Mesangial cell (primary cell): ENCODE measurements around the gene CLIP3. TPM values are rescaled to one million over a fixed set of nuclear protein-coding genes. Genes with fewer than 3 reads are reported as not detected.

ENCODE experiments used
- total RNA-seq: library from RNA; depleted of rRNA; stranded (reverse); fragments of >200 nt; gene quantifications from 2 replicates; pipeline ENCODE4 v1.2.3, GENCODE V29; 2015

Gene CLIP3
- total RNA-seq: 2.6 and 31.9 TPM in 2 replicates

GRCh38 chr19:36032251-36033104 lies at the start of gene CLIP3:
Gene CLIP3, minus strand, starts transcription at chr19:36032873. Its CDS starts 516 bp downstream, at chr19:36032357.

GRCh38 chr19:36054733-36055686 lies 22.3 kb upstream of the CLIP3 start, which contains the start of gene WDR62:
Gene WDR62, plus strand, starts transcription at chr19:36054897. Its CDS starts 75 bp downstream, at chr19:36054972.

GRCh38 chr19:36054119-36054732 lies 21.6 kb upstream of the CLIP3 start, which contains the start of gene THAP8:
Gene THAP8, minus strand, starts transcription at chr19:36054285. Its CDS starts 68 bp downstream, at chr19:36054217.

GRCh38 chr19:36014012-36014924 lies 18.4 kb downstream of the CLIP3 start, which contains the start of gene ALKBH6:
Gene ALKBH6, minus strand, starts transcription at chr19:36014213. Its CDS starts 816 bp downstream, at chr19:36013397.

GRCh38 chr19:36008336-36008978 lies 24.2 kb downstream of the CLIP3 start, which contains the start of gene SYNE4:
Gene SYNE4, minus strand, starts transcription at chr19:36008813. Its CDS starts 132 bp downstream, at chr19:36008681.

GRCh38 chr19:35995048-35995993 lies 37.4 kb downstream of the CLIP3 start, which contains the start of gene SDHAF1:
Gene SDHAF1, plus strand, starts transcription at chr19:35995188. Its CDS starts 87 bp downstream, at chr19:35995275.

Other genes with a start within 250 kb of the CLIP3 start
- gene PRODH2, start 220.0 kb downstream of the CLIP3 start, total RNA-seq: not detected in 2 replicates
- 0.13 TPM in 1 of 2 replicates, not detected in the other for gene NPHS1, start 180.4 kb downstream of the CLIP3 start, total RNA-seq
- under 0.01 and 0.16 TPM in 2 replicates for gene KIRREL2, start 176.0 kb downstream of the CLIP3 start, total RNA-seq
- 9.8 and 33.7 TPM in 2 replicates for gene APLP1, start 164.3 kb downstream of the CLIP3 start, total RNA-seq
- 2.9 and 7.6 TPM in 2 replicates for gene NFKBID, start 132.3 kb downstream of the CLIP3 start, total RNA-seq
- 0.38 TPM in 1 of 2 replicates, not detected in the other for gene HCST, start 130.3 kb downstream of the CLIP3 start, total RNA-seq
- not detected in 2 replicates for gene TYROBP, start 124.6 kb downstream of the CLIP3 start, total RNA-seq
- 10.4 and 19.8 TPM in 2 replicates for gene LRFN3, start 96.5 kb downstream of the CLIP3 start, total RNA-seq
- gene SDHAF1, start 37.7 kb downstream of the CLIP3 start, total RNA-seq: 24.4 and 26.4 TPM in 2 replicates
- gene SYNE4, start 24.1 kb downstream of the CLIP3 start, total RNA-seq: 0.81 and 3.4 TPM in 2 replicates
- gene ALKBH6, start 18.7 kb downstream of the CLIP3 start, total RNA-seq: 22.9 and 33.4 TPM in 2 replicates
- gene THAP8, start 21.4 kb upstream of the CLIP3 start, total RNA-seq: 4.4 and 15.3 TPM in 2 replicates
- gene WDR62, start 22.0 kb upstream of the CLIP3 start, total RNA-seq: 1.8 and 22.5 TPM in 2 replicates
- gene OVOL3, start 78.3 kb upstream of the CLIP3 start, total RNA-seq: not detected in 2 replicates
- 106 and 123 TPM in 2 replicates for gene POLR2I, start 82.0 kb upstream of the CLIP3 start, total RNA-seq
- gene TBCB, start 82.6 kb upstream of the CLIP3 start, total RNA-seq: 291 and 344 TPM in 2 replicates
- 323 and 352 TPM in 2 replicates for gene CAPNS1, start 107.2 kb upstream of the CLIP3 start, total RNA-seq
- gene COX7A1, start 119.6 kb upstream of the CLIP3 start, total RNA-seq: 0.76 and 1.6 TPM in 2 replicates
- 0.81 and 3.2 TPM in 2 replicates for gene ZNF565, start 181.8 kb upstream of the CLIP3 start, total RNA-seq
- 46.8 and 52.6 TPM in 2 replicates for gene ZNF146, start 182.2 kb upstream of the CLIP3 start, total RNA-seq